PC-3 (cell line): ENCODE measurements around the gene SMAD5. TPM values are rescaled to one million over a fixed set of nuclear protein-coding genes. Genes with fewer than 3 reads are reported as not detected.
A peak's percentile ranks its signal among the peaks of the same experiment; 100 is the strongest.

ENCODE experiments used
- ATAC-seq: fragments of 200-7000 bp; cut with Tn5 transposase; 2 replicates; pipeline ENCODE4 v1.9.1; 2020; ENCODE audit warnings: mild to moderate bottlenecking, moderate library complexity
- BruUV-seq: library from RNA; stranded (reverse); fragments of 400-500 nt; replicated peaks from 2 replicates; lab custom pipeline; 2021; lab: Mats Ljungman, UMichigan
- CTCF ChIA-PET: fragments of 300-600 bp; sonication (Branson Sonifier 250); formaldehyde crosslinking; loops from one replicate; lab custom pipeline; 2022; ENCODE audit warnings: antibody characterized with exemption; lab: Charles Lee
- POLR2A ChIA-PET: fragments of 300-600 bp; sonication (Branson Sonifier 250); formaldehyde crosslinking; loops from one replicate; lab custom pipeline; 2022; ENCODE audit warnings: antibody characterized with exemption; ENCODE audit not compliant: unreplicated experiment; lab: Charles Lee
- DNase-seq: peaks from one replicate; pipeline ENCODE4 v3.0.0-alpha.2; 2015
- H2AFZ ChIP-seq: fragments of 300-600 bp; sonication (generic); 2 replicates; pipeline ENCODE4 v1.6.0; 2016; ENCODE audit warnings: antibody characterized with exemption, low read length
- H3F3A ChIP-seq: fragments of 300-600 bp; sonication (generic); one replicate; pipeline ENCODE4 v1.6.0; 2017; ENCODE audit warnings: antibody characterized with exemption, low read length, control low read depth, mild to moderate bottlenecking; ENCODE audit not compliant: unreplicated experiment
- H3K27ac ChIP-seq: fragments of 300-600 bp; sonication (generic); 2 replicates; pipeline ENCODE4 v1.5.1; 2016; ENCODE audit warnings: mild to moderate bottlenecking, low read length
- H3K27me3 ChIP-seq: fragments of 300-600 bp; sonication (generic); 2 replicates; pipeline ENCODE4 v1.6.1; 2016; ENCODE audit warnings: low read length, mixed read lengths
- H3K36me3 ChIP-seq: fragments of 300-600 bp; sonication (generic); 2 replicates; pipeline ENCODE4 v1.6.1; 2016; ENCODE audit warnings: low read depth, mixed run types, low read length, mixed read lengths
- H3K4me1 ChIP-seq: fragments of 300-600 bp; sonication (generic); 2 replicates; pipeline ENCODE4 v1.5.1; 2016; ENCODE audit warnings: low read length; ENCODE audit not compliant: insufficient read depth
- H3K4me2 ChIP-seq: fragments of 300-600 bp; sonication (generic); 2 replicates; pipeline ENCODE4 v1.6.0; 2016; ENCODE audit warnings: low read length
- H3K4me3 ChIP-seq: fragments of 300-600 bp; sonication (generic); 2 replicates; pipeline ENCODE4 v1.5.1; 2016; ENCODE audit warnings: mild to moderate bottlenecking, low read length, mixed read lengths
- H3K79me2 ChIP-seq: fragments of 300-600 bp; sonication (generic); 2 replicates; pipeline ENCODE4 v1.6.1; 2017; ENCODE audit warnings: low read length, mixed read lengths
- H3K9ac ChIP-seq: fragments of 300-600 bp; sonication (generic); 2 replicates; pipeline ENCODE4 v1.6.0; 2016; ENCODE audit warnings: mild to moderate bottlenecking, low read length
- H3K9me2 ChIP-seq: fragments of 300-600 bp; sonication (generic); replicated peaks from 2 replicates; pipeline ENCODE4 v1.6.1; 2016; ENCODE audit warnings: mixed run types, low read length, mixed read lengths
- H3K9me3 ChIP-seq: fragments of 300-600 bp; sonication (generic); 2 replicates; pipeline ENCODE4 v1.6.1; 2016; ENCODE audit warnings: low read length, mixed read lengths
- H4K20me1 ChIP-seq: fragments of 300-600 bp; sonication (generic); 2 replicates; pipeline ENCODE4 v1.6.1; 2016; ENCODE audit warnings: low read length, mixed read lengths
- CTCF ChIP-seq: fragments of 300-600 bp; sonication (generic); conservative IDR thresholded peaks from 2 replicates; pipeline ENCODE4 v1.5.1; 2017; ENCODE audit warnings: antibody characterized with exemption, low read depth, mild to moderate bottlenecking, low read length
- EZH2 ChIP-seq: fragments of 300-600 bp; sonication (generic); IDR thresholded peaks from one replicate; pipeline ENCODE4 v1.6.1; 2017; ENCODE audit warnings: antibody characterized with exemption, mild to moderate bottlenecking, low read length; ENCODE audit not compliant: unreplicated experiment
- EZH2phosphoT487 ChIP-seq: fragments of 300-600 bp; sonication (generic); IDR thresholded peaks from 2 replicates; pipeline ENCODE4 v1.6.1; 2018; ENCODE audit warnings: mild to moderate bottlenecking, antibody characterized with exemption, low read length, borderline replicate concordance
- intact Hi-C: fragments of 100-400 bp; cut with micrococcal nuclease; formaldehyde crosslinking; loops from 2 replicates; pipeline ENCODE4 v1.9.0; 2023
- total RNA-seq: library from RNA; depleted of rRNA; stranded (reverse); fragments of >200 nt; gene quantifications from 2 replicates; pipeline ENCODE4 v1.2.3, GENCODE V29; 2014

Gene SMAD5
- total RNA-seq, 1 experiment from 2014 or later: 28.5 TPM

DNA sequence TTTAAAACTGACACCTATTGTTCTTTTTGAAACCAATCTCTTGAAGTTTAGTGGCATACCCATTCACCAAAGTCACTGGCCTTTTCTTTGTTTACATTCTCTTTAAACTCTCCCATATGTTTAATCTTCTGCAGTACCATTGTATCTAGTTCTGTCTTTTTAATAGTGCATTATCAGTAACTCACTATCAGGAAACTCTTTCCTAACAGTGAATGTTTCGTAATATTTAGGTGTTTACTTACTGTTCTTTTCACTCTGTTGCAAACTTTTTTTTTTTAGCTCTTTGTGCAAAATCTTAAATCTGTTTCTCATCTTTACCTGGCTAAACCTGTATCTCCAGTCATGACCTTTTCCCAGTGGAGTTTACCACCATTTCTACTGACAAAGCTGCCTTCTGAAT is 17.2 kb downstream of the SMAD5 start:
- no peak for ATAC-seq
- H3K9ac ChIP-seq: no peak overlapping the region
- peaks cover 24% of the 10 kb centered on the region; the same call in 1 of the 2 replicates for H4K20me1 ChIP-seq
- TF ChIP-seq CTCF (no peak), EZH2phosphoT487 (no peak), EZH2 (no peak)
- CTCF ChIA-PET: no interaction called here
- no peaks in the 10 kb centered on the region for H3K9me3 ChIP-seq
- POLR2A ChIA-PET: no interaction called here
- no peak overlapping the region for H2AFZ ChIP-seq
- no peak overlapping the region for H3K4me3 ChIP-seq
- H3K36me3 ChIP-seq: peaks cover 13% of the 10 kb centered on the region; the same call in 1 of the 2 replicates
- BruUV-seq: no TSS peak
- H3K27ac ChIP-seq: no peak overlapping the region
- no peaks in the 10 kb centered on the region for H3F3A ChIP-seq
- H3K79me2 ChIP-seq: peaks cover 92% of the 10 kb centered on the region
- H3K9me2 ChIP-seq: no peaks in the 10 kb centered on the region
- no peaks in the 10 kb centered on the region for H3K27me3 ChIP-seq
- DNase-seq: peak; percentile 12
- H3K4me1 ChIP-seq: peaks cover 9% of the 10 kb centered on the region
- intact Hi-C loops: no loop called here
- no peak overlapping the region for H3K4me2 ChIP-seq

DNA sequence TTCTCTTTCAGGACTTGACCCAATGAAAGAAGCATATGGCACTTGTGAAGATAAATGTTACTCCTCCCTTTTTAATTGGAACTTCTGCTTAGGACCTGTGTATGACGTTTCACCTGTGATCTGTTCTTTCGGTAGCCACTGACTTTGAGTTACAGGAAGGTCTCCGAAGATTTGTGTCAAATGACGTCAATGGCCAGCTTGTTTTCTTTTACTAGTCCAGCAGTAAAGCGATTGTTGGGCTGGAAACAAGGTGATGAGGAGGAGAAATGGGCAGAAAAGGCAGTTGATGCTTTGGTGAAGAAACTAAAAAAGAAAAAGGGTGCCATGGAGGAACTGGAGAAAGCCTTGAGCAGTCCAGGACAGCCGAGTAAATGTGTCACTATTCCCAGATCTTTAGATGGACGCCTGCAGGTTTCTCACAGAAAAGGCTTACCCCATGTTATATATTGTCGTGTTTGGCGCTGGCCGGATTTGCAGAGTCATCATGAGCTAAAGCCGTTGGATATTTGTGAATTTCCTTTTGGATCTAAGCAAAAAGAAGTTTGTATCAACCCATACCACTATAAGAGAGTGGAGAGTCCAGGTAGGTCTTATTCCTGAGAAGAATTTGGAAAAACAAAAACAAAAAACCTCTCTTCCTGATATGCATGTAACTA is 21.1 kb downstream of the SMAD5 start:
- ATAC-seq: no peak
- ChIA-PET POLR2A (no interaction called here), CTCF (no interaction called here)
- no TSS peak for BruUV-seq
- no peak overlapping the region for H3K9ac ChIP-seq
- H3K9me3 ChIP-seq: no peaks in the 10 kb centered on the region
- H3K4me1 ChIP-seq: peaks cover 9% of the 10 kb centered on the region
- no peak overlapping the region for H3K27ac ChIP-seq
- H3F3A ChIP-seq: no peaks in the 10 kb centered on the region
- H4K20me1 ChIP-seq: peaks cover 17% of the 10 kb centered on the region; the same call in 1 of the 2 replicates
- intact Hi-C loops: no loop called here
- no peak overlapping the region for H3K4me2 ChIP-seq
- no peak overlapping the region for H3K4me3 ChIP-seq
- peaks cover 24% of the 10 kb centered on the region; the same call in 1 of the 2 replicates for H3K36me3 ChIP-seq
- peaks cover 82% of the 10 kb centered on the region for H3K79me2 ChIP-seq
- no peaks in the 10 kb centered on the region for H3K9me2 ChIP-seq
- no peak for DNase-seq
- TF ChIP-seq EZH2: no peak
- TF ChIP-seq EZH2phosphoT487: no peak
- no peak for TF ChIP-seq CTCF
- H3K27me3 ChIP-seq: no peaks in the 10 kb centered on the region
- no peak overlapping the region for H2AFZ ChIP-seq

- DNase-seq: no peak
- ChIA-PET POLR2A (no interaction called here), CTCF (no interaction called here)
- TF ChIP-seq EZH2phosphoT487 (no peak), EZH2 (no peak), CTCF (no peak)
- Histone ChIP-seq H3K4me3 (no peak overlapping the region), H3K9ac (no peak overlapping the region), H2AFZ (no peak overlapping the region), H3F3A (no peaks in the 10 kb centered on the region), H3K79me2 (peaks cover 68% of the 10 kb centered on the region), H3K4me2 (no peak overlapping the region), H3K27me3 (no peaks in the 10 kb centered on the region), H3K27ac (no peak overlapping the region), H3K4me1 (peaks cover 2% of the 10 kb centered on the region), H3K9me2 (no peaks in the 10 kb centered on the region), H4K20me1 (peaks cover 17% of the 10 kb centered on the region; the same call in 1 of the 2 replicates), H3K9me3 (no peaks in the 10 kb centered on the region), H3K36me3 (peaks cover 24% of the 10 kb centered on the region; the same call in 1 of the 2 replicates)
- no TSS peak for BruUV-seq
- ATAC-seq: no peak
- intact Hi-C loops: no loop called here
Observed at GRCh38 chr5:136155078-136155477, 22.4 kb downstream of the SMAD5 start.
